ENCODE measurements around the gene GJA4. TPM values are rescaled to one million over a fixed set of nuclear protein-coding genes. Genes with fewer than 3 reads are reported as not detected.
A peak's percentile ranks its signal among the peaks of the same experiment; 100 is the strongest.

The GJA4 gene
- total RNA-seq, 1 experiment from 2014 or later: not detected

GRCh38 chr1:34753163-34753562 is 39.6 kb upstream of the GJA4 start:
- no TSS peak for BruUV-seq (replicated peaks)

DNA sequence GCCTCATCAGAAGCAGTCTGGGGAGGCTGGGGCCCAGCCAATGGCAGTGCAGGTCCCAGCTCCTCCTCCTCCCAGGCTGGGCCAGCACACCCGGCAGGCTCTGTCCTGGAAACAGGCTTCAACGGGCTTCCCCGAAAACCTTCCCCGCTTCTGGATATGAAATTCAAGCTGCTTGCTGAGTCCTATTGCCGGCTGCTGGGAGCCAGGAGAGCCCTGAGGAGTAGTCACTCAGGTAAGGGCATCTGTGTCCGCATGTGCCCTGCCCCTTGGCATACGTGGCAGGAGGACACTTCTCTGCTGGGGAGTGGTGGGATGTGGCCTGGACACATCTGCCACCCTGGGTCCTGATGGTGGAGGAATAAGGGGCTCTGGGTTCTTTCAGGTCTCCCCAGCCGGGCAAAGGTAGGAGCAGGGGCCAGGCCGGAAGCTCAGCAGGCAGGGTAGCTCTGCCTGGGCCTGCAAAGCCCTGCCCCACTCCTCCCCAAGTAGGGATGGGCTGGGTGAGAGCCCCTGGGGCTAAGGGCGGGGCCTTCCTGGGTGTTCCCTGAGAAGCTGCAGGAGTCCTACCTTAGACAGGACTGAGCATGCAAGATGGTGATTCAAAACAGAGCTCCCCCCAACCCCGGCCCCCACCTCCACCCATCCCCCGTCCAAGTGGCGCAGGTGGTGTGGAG is 37.7 kb upstream of the GJA4 start, which contains the start of gene GJB5:
TSS of gene GJB5 (plus strand) at position 84 of the 674 bp plus-strand sequence. CDS start 2,284 bp downstream, outside the sequence.
- no peaks in the 10 kb centered on the region for H3K36me3 ChIP-seq (ENCODE audit: low read depth)
- CTCF ChIA-PET: interaction anchor here (0.6 to 1.3 kb wide), 7 partner anchors 12 to 468 kb away, joined by 3 to 9 read pairs (median 4); partner anchors contain the start of gene GJB3
- H2AFZ ChIP-seq: peak within 1 kb of the TSS; percentile 70
- H3K79me2 ChIP-seq (ENCODE audit: low read depth): peaks cover 13% of the 10 kb centered on the region; the same call in 1 of the 2 replicates
- intact Hi-C loops (cut with micrococcal nuclease; ENCODE audit: unreplicated experiment): loop anchor here (1.0 kb wide), 1 partner anchor 96 kb away; no protein-coding TSS in a partner anchor
- peak within 1 kb of the TSS; percentile 81 for H3K27ac ChIP-seq
- peak within 1 kb of the TSS; percentile 52 for H3K4me3 ChIP-seq
- TF ChIP-seq EZH2 (IDR thresholded peaks at IDR 0.05; ENCODE audit: low read depth): no peak
- TF ChIP-seq, protein P1, sequence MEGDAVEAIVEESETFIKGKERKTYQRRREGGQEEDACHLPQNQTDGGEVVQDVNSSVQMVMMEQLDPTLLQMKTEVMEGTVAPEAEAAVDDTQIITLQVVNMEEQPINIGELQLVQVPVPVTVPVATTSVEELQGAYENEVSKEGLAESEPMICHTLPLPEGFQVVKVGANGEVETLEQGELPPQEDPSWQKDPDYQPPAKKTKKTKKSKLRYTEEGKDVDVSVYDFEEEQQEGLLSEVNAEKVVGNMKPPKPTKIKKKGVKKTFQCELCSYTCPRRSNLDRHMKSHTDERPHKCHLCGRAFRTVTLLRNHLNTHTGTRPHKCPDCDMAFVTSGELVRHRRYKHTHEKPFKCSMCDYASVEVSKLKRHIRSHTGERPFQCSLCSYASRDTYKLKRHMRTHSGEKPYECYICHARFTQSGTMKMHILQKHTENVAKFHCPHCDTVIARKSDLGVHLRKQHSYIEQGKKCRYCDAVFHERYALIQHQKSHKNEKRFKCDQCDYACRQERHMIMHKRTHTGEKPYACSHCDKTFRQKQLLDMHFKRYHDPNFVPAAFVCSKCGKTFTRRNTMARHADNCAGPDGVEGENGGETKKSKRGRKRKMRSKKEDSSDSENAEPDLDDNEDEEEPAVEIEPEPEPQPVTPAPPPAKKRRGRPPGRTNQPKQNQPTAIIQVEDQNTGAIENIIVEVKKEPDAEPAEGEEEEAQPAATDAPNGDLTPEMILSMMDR (conservative IDR thresholded peaks at IDR 0.05): no peak
- no peaks in the 10 kb centered on the region for H4K20me1 ChIP-seq (ENCODE audit: insufficient read depth)
- H3F3A ChIP-seq (ENCODE audit: insufficient read depth, low read depth): peaks cover 11% of the 10 kb centered on the region; the same call in 1 of the 2 replicates
- H3K4me2 ChIP-seq: peak within 1 kb of the TSS; percentile 84
- H3K9me2 ChIP-seq (ENCODE audit: insufficient read depth): no peaks in the 10 kb centered on the region
- H3K27me3 ChIP-seq (ENCODE audit: insufficient read depth, low read depth): no peaks in the 10 kb centered on the region
- DNase-seq: peak; percentile 83 to 87
- H3K4me1 ChIP-seq (replicated peaks; ENCODE audit: insufficient read depth): peaks cover 47% of the 10 kb centered on the region
- no peaks in the 10 kb centered on the region; the same call in 1 of the 2 replicates for H3K9me3 ChIP-seq (ENCODE audit: insufficient read depth, low read depth)
- POLR2A ChIA-PET (ENCODE audit: unreplicated experiment): interaction anchor here (0.6 to 1.8 kb wide), 7 partner anchors 13 to 111 kb away, joined by 3 to 27 read pairs (median 9); partner anchors contain the start of gene GJB3
- BruUV-seq (replicated peaks): no TSS peak

More at GRCh38 chr1:34753163-34753562, 39.6 kb upstream of the GJA4 start:
- ChIA-PET POLR2A (ENCODE audit: unreplicated experiment) (no interaction called here), CTCF (no interaction called here)
- Histone ChIP-seq H3K4me1 (replicated peaks; ENCODE audit: insufficient read depth) (peaks cover 44% of the 10 kb centered on the region), H4K20me1 (ENCODE audit: insufficient read depth) (no peaks in the 10 kb centered on the region), H3K27me3 (ENCODE audit: insufficient read depth, low read depth) (no peaks in the 10 kb centered on the region), H3K79me2 (ENCODE audit: low read depth) (peaks cover 13% of the 10 kb centered on the region; the same call in 1 of the 2 replicates), H3K9me3 (ENCODE audit: insufficient read depth, low read depth) (no peaks in the 10 kb centered on the region; the same call in 1 of the 2 replicates), H3K9me2 (ENCODE audit: insufficient read depth) (no peaks in the 10 kb centered on the region), H3K4me3 (no peak overlapping the region), H3K27ac (no peak overlapping the region), H3F3A (ENCODE audit: insufficient read depth, low read depth) (peaks cover 11% of the 10 kb centered on the region; the same call in 1 of the 2 replicates), H2AFZ (no peak overlapping the region), H3K36me3 (ENCODE audit: low read depth) (no peaks in the 10 kb centered on the region), H3K4me2 (peak overlapping the region; percentile 84)
- intact Hi-C loops (cut with micrococcal nuclease; ENCODE audit: unreplicated experiment): no loop called here
- peak in 1 of 2 experiments; percentile 70 for DNase-seq
- TF ChIP-seq, protein P1 (conservative IDR thresholded peaks at IDR 0.05): no peak
- no peak for TF ChIP-seq EZH2 (IDR thresholded peaks at IDR 0.05; ENCODE audit: low read depth)

DNA sequence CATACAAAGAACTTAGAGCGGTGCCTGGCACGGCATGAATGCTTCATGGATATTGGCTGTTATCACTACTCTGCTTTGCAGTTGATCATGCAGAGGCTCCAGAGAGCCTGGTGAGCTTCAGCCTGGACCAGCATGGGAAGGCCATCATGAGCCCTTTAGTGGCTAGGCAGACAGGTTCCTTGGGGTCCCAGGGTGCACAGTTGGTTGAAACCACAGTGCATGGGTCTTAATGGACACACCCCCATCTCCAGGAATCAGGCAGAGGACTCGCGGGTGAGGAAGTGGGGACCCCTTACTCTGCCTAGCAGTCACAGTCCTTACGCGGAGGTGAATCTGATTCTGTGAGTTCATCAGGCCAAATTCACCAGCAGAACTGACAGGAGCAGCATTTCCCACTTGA is 36.8 kb upstream of the GJA4 start:
- H3F3A ChIP-seq (ENCODE audit: insufficient read depth, low read depth): peaks cover 11% of the 10 kb centered on the region; the same call in 1 of the 2 replicates
- H3K4me1 ChIP-seq (replicated peaks; ENCODE audit: insufficient read depth): peaks cover 48% of the 10 kb centered on the region
- H3K27ac ChIP-seq: peak overlapping the region; percentile 81
- no peaks in the 10 kb centered on the region for H4K20me1 ChIP-seq (ENCODE audit: insufficient read depth)
- TSS peak; percentile 22 for BruUV-seq (replicated peaks)
- no peaks in the 10 kb centered on the region; the same call in 1 of the 2 replicates for H3K9me3 ChIP-seq (ENCODE audit: insufficient read depth, low read depth)
- intact Hi-C loops (cut with micrococcal nuclease; ENCODE audit: unreplicated experiment): loop anchor here (1.0 kb wide), 1 partner anchor 95 kb away; no protein-coding TSS in a partner anchor
- H3K4me2 ChIP-seq: peak overlapping the region; percentile 84
- POLR2A ChIA-PET (ENCODE audit: unreplicated experiment): interaction anchor here (1.8 kb wide), 1 partner anchor 26 kb away, joined by 27 read pairs; the partner anchor contains the start of gene GJB3
- H3K9me2 ChIP-seq (ENCODE audit: insufficient read depth): no peaks in the 10 kb centered on the region
- no peak overlapping the region for H2AFZ ChIP-seq
- DNase-seq: no peak
- TF ChIP-seq, protein P1 (conservative IDR thresholded peaks at IDR 0.05): no peak
- TF ChIP-seq EZH2 (IDR thresholded peaks at IDR 0.05; ENCODE audit: low read depth): no peak
- H3K36me3 ChIP-seq (ENCODE audit: low read depth): no peaks in the 10 kb centered on the region
- H3K4me3 ChIP-seq: peak overlapping the region; percentile 52; the same call in 1 of the 2 replicates
- H3K79me2 ChIP-seq (ENCODE audit: low read depth): peaks cover 13% of the 10 kb centered on the region; the same call in 1 of the 2 replicates
- no peaks in the 10 kb centered on the region for H3K27me3 ChIP-seq (ENCODE audit: insufficient read depth, low read depth)
- CTCF ChIA-PET: interaction anchor here (1.2 to 1.3 kb wide), 2 partner anchors 25 to 26 kb away, joined by 3 to 9 read pairs; partner anchors contain the start of gene GJB3
